ENCODE measurements around the gene GRIN1. TPM values are rescaled to one million over a fixed set of nuclear protein-coding genes. Genes with fewer than 3 reads are reported as not detected.

The GRIN1 gene
- total and polyA plus RNA-seq, 2 of the 13 experiments (the other 11 are each of a cell fraction or from before 2014, with no cell fraction given), result 0.13 TPM; not detected in 1

- TF ChIP-seq, protein P1, sequence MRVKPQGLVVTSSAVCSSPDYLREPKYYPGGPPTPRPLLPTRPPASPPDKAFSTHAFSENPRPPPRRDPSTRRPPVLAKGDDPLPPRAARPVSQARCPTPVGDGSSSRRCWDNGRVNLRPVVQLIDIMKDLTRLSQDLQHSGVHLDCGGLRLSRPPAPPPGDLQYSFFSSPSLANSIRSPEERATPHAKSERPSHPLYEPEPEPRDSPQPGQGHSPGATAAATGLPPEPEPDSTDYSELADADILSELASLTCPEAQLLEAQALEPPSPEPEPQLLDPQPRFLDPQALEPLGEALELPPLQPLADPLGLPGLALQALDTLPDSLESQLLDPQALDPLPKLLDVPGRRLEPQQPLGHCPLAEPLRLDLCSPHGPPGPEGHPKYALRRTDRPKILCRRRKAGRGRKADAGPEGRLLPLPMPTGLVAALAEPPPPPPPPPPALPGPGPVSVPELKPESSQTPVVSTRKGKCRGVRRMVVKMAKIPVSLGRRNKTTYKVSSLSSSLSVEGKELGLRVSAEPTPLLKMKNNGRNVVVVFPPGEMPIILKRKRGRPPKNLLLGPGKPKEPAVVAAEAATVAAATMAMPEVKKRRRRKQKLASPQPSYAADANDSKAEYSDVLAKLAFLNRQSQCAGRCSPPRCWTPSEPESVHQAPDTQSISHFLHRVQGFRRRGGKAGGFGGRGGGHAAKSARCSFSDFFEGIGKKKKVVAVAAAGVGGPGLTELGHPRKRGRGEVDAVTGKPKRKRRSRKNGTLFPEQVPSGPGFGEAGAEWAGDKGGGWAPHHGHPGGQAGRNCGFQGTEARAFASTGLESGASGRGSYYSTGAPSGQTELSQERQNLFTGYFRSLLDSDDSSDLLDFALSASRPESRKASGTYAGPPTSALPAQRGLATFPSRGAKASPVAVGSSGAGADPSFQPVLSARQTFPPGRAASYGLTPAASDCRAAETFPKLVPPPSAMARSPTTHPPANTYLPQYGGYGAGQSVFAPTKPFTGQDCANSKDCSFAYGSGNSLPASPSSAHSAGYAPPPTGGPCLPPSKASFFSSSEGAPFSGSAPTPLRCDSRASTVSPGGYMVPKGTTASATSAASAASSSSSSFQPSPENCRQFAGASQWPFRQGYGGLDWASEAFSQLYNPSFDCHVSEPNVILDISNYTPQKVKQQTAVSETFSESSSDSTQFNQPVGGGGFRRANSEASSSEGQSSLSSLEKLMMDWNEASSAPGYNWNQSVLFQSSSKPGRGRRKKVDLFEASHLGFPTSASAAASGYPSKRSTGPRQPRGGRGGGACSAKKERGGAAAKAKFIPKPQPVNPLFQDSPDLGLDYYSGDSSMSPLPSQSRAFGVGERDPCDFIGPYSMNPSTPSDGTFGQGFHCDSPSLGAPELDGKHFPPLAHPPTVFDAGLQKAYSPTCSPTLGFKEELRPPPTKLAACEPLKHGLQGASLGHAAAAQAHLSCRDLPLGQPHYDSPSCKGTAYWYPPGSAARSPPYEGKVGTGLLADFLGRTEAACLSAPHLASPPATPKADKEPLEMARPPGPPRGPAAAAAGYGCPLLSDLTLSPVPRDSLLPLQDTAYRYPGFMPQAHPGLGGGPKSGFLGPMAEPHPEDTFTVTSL (CRISPR knock-in tag; IDR thresholded peaks at IDR 0.05; ENCODE audit: borderline replicate concordance), result no peak
- TF ChIP-seq ZNF879 (CRISPR knock-in tag; IDR thresholded peaks at IDR 0.05) (no peak), ZMYM2 (CRISPR knock-in tag; IDR thresholded peaks at IDR 0.05) (no peak), ZNF143 (CRISPR knock-in tag; IDR thresholded peaks at IDR 0.05) (no peak), BORCS8-MEF2B (CRISPR knock-in tag; IDR thresholded peaks at IDR 0.05) (no peak), PLRG1 (conservative IDR thresholded peaks at IDR 0.05) (no peak), SP140L (CRISPR knock-in tag; IDR thresholded peaks at IDR 0.05; ENCODE audit: borderline replicate concordance) (no peak), ARID2 (CRISPR knock-in tag; IDR thresholded peaks at IDR 0.05; ENCODE audit: borderline replicate concordance) (0 out of 2 replicates have a peak, but pooled peaks have one; percentile 51), ZNF501 (CRISPR knock-in tag; IDR thresholded peaks at IDR 0.05) (no peak), ZNF296 (CRISPR knock-in tag; conservative IDR thresholded peaks at IDR 0.05) (no peak; the same call in 1 of the 2 replicates), MEIS2 (CRISPR knock-in tag; IDR thresholded peaks at IDR 0.05) (no peak), FOXO1 (CRISPR knock-in tag; IDR thresholded peaks at IDR 0.05) (no peak), POLR2G (IDR thresholded peaks at IDR 0.05; ENCODE audit: low read depth, low read length) (no peak), ZNF704 (CRISPR knock-in tag; IDR thresholded peaks at IDR 0.05; ENCODE audit: borderline replicate concordance) (no peak), ZNF674 (CRISPR knock-in tag; IDR thresholded peaks at IDR 0.05; ENCODE audit: low read depth) (no peak), NFKB2 (CRISPR knock-in tag; IDR thresholded peaks at IDR 0.05; ENCODE audit: borderline replicate concordance) (no peak), TFAP4 (IDR thresholded peaks at IDR 0.05; ENCODE audit: borderline replicate concordance, low read depth) (peak; percentile 4; the same call in 1 of the 2 replicates), KAT7 (CRISPR knock-in tag; IDR thresholded peaks at IDR 0.05; ENCODE audit: borderline replicate concordance) (no peak)
- TF ChIP-seq, protein P2, sequence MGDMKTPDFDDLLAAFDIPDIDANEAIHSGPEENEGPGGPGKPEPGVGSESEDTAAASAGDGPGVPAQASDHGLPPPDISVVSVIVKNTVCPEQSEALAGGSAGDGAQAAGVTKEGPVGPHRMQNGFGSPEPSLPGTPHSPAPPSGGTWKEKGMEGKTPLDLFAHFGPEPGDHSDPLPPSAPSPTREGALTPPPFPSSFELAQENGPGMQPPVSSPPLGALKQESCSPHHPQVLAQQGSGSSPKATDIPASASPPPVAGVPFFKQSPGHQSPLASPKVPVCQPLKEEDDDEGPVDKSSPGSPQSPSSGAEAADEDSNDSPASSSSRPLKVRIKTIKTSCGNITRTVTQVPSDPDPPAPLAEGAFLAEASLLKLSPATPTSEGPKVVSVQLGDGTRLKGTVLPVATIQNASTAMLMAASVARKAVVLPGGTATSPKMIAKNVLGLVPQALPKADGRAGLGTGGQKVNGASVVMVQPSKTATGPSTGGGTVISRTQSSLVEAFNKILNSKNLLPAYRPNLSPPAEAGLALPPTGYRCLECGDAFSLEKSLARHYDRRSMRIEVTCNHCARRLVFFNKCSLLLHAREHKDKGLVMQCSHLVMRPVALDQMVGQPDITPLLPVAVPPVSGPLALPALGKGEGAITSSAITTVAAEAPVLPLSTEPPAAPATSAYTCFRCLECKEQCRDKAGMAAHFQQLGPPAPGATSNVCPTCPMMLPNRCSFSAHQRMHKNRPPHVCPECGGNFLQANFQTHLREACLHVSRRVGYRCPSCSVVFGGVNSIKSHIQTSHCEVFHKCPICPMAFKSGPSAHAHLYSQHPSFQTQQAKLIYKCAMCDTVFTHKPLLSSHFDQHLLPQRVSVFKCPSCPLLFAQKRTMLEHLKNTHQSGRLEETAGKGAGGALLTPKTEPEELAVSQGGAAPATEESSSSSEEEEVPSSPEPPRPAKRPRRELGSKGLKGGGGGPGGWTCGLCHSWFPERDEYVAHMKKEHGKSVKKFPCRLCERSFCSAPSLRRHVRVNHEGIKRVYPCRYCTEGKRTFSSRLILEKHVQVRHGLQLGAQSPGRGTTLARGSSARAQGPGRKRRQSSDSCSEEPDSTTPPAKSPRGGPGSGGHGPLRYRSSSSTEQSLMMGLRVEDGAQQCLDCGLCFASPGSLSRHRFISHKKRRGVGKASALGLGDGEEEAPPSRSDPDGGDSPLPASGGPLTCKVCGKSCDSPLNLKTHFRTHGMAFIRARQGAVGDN (CRISPR knock-in tag; IDR thresholded peaks at IDR 0.05), result no peak
Measured at GRCh38 chr9:137218212-137218753, 79.3 kb downstream of the GRIN1 start (continued).

All from HepG2 (cell line).